Measurements from ENCODE around the gene RFTN1.
"Not testable (repeated sequence)": the region's sequence is repeated elsewhere in the genome, so short reads cannot be mapped to it uniquely, and the experiment has no call there.

RFTN1 gene

GRCh38 chr3:16506884-16507577 is 6.5 kb downstream of the RFTN1 start:
- DNase-seq (ENCODE audit: low read depth) = no peak

GRCh38 chr3:16506451-16506850 is 7.0 kb downstream of the RFTN1 start:
- DNase-seq (ENCODE audit: low read depth) = no peak

- DNase-seq (ENCODE audit: low read depth) = no peak
Measured at GRCh38 chr3:16504692-16505091, 8.8 kb downstream of the RFTN1 start.

GRCh38 chr3:16504242-16504641 is 9.3 kb downstream of the RFTN1 start:
- peak; percentile 60 for DNase-seq (ENCODE audit: low read depth)

- no peak for DNase-seq (ENCODE audit: low read depth)
Measured at GRCh38 chr3:16503191-16503776, 10.2 kb downstream of the RFTN1 start.

GRCh38 chr3:16502347-16502908 is 11.1 kb downstream of the RFTN1 start:
- no peak for DNase-seq (ENCODE audit: low read depth)

GRCh38 chr3:16501376-16501775 is 12.1 kb downstream of the RFTN1 start:
- no peak for DNase-seq (ENCODE audit: low read depth)

- no peak for DNase-seq (ENCODE audit: low read depth)
Measured at GRCh38 chr3:16500911-16501310, 12.6 kb downstream of the RFTN1 start.

GRCh38 chr3:16500093-16500492 is 13.4 kb downstream of the RFTN1 start:
- no peak for DNase-seq (ENCODE audit: low read depth)

GRCh38 chr3:16499351-16499750 is 14.1 kb downstream of the RFTN1 start:
- DNase-seq (ENCODE audit: low read depth) = no peak

- no peak for DNase-seq (ENCODE audit: low read depth)
Measured at GRCh38 chr3:16498130-16498890, 15.2 kb downstream of the RFTN1 start.

- DNase-seq (ENCODE audit: low read depth) = no peak
Measured at GRCh38 chr3:16496408-16497222, 16.9 kb downstream of the RFTN1 start.

- no peak for DNase-seq (ENCODE audit: low read depth)
Measured at GRCh38 chr3:16496008-16496407, 17.5 kb downstream of the RFTN1 start.

GRCh38 chr3:16494814-16495431 is 18.6 kb downstream of the RFTN1 start:
- no peak for DNase-seq (ENCODE audit: low read depth)

- DNase-seq (ENCODE audit: low read depth) = no peak
Measured at GRCh38 chr3:16494094-16494493, 19.4 kb downstream of the RFTN1 start.

- no peak for DNase-seq (ENCODE audit: low read depth)
Measured at GRCh38 chr3:16490062-16490619, 23.4 kb downstream of the RFTN1 start.

GRCh38 chr3:16489326-16490061 is 24.0 kb downstream of the RFTN1 start:
- not testable (repeated sequence) for DNase-seq (ENCODE audit: low read depth)

- no peak for DNase-seq (ENCODE audit: low read depth)
Measured at GRCh38 chr3:16488637-16489036, 24.9 kb downstream of the RFTN1 start.

GRCh38 chr3:16487511-16488175 is 25.9 kb downstream of the RFTN1 start:
- DNase-seq (ENCODE audit: low read depth) = no peak

GRCh38 chr3:16486951-16487480 is 26.5 kb downstream of the RFTN1 start:
- no peak for DNase-seq (ENCODE audit: low read depth)

All from GM04503 (cell line).